ENCODE results near the gene VANGL1. TPM values are rescaled to one million over a fixed set of nuclear protein-coding genes. Genes with fewer than 3 reads are reported as not detected.

VANGL1 gene
- total RNA-seq, 1 experiment from 2014 or later: 22.7 TPM

DNA sequence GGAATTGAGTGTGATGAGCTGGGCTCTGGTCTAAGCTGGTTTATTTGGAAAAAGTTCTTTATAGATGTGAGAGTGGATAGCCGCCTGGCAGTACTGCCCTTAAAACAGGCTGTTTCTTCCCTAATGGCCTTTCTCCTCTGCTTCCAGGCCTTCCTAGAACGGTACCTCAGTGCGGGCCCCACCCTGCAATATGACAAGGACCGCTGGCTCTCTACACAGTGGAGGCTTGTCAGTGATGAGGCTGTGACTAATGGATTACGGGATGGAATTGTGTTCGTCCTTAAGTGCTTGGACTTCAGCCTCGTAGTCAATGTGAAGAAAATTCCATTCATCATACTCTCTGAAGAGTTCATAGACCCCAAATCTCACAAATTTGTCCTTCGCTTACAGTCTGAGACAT lies 49.2 kb downstream of the VANGL1 start:
- no peaks in the 10 kb centered on the region for H3K27me3 ChIP-seq (ENCODE audit: control insufficient read depth, insufficient read depth, low read length)
- no peak overlapping the region for H3K27ac ChIP-seq (ENCODE audit: low read length)
- POLR2A ChIA-PET: no interaction called here
- CTCF ChIA-PET: no interaction called here
- TF ChIP-seq, protein P1, sequence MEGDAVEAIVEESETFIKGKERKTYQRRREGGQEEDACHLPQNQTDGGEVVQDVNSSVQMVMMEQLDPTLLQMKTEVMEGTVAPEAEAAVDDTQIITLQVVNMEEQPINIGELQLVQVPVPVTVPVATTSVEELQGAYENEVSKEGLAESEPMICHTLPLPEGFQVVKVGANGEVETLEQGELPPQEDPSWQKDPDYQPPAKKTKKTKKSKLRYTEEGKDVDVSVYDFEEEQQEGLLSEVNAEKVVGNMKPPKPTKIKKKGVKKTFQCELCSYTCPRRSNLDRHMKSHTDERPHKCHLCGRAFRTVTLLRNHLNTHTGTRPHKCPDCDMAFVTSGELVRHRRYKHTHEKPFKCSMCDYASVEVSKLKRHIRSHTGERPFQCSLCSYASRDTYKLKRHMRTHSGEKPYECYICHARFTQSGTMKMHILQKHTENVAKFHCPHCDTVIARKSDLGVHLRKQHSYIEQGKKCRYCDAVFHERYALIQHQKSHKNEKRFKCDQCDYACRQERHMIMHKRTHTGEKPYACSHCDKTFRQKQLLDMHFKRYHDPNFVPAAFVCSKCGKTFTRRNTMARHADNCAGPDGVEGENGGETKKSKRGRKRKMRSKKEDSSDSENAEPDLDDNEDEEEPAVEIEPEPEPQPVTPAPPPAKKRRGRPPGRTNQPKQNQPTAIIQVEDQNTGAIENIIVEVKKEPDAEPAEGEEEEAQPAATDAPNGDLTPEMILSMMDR (IDR thresholded peaks at IDR 0.05): no peak
- TF ChIP-seq POLR2AphosphoS5 (IDR thresholded peaks at IDR 0.05; ENCODE audit: low read depth, low read length) (no peak), SIN3A (IDR thresholded peaks at IDR 0.05; ENCODE audit: borderline replicate concordance, insufficient read depth, low read depth, low read length) (no peak), TCF7L2 (IDR thresholded peaks at IDR 0.05; ENCODE audit: low read depth, low read length) (no peak)
- TF ChIP-seq, protein P2, sequence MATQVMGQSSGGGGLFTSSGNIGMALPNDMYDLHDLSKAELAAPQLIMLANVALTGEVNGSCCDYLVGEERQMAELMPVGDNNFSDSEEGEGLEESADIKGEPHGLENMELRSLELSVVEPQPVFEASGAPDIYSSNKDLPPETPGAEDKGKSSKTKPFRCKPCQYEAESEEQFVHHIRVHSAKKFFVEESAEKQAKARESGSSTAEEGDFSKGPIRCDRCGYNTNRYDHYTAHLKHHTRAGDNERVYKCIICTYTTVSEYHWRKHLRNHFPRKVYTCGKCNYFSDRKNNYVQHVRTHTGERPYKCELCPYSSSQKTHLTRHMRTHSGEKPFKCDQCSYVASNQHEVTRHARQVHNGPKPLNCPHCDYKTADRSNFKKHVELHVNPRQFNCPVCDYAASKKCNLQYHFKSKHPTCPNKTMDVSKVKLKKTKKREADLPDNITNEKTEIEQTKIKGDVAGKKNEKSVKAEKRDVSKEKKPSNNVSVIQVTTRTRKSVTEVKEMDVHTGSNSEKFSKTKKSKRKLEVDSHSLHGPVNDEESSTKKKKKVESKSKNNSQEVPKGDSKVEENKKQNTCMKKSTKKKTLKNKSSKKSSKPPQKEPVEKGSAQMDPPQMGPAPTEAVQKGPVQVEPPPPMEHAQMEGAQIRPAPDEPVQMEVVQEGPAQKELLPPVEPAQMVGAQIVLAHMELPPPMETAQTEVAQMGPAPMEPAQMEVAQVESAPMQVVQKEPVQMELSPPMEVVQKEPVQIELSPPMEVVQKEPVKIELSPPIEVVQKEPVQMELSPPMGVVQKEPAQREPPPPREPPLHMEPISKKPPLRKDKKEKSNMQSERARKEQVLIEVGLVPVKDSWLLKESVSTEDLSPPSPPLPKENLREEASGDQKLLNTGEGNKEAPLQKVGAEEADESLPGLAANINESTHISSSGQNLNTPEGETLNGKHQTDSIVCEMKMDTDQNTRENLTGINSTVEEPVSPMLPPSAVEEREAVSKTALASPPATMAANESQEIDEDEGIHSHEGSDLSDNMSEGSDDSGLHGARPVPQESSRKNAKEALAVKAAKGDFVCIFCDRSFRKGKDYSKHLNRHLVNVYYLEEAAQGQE (IDR thresholded peaks at IDR 0.05; ENCODE audit: insufficient read depth in 1 of 2, low read depth in 2 of 2, low read length in 1 of 2): no peak
- ATAC-seq (no peak), DNase-seq (ENCODE audit: low read depth, low spot score) (no peak)
- no TSS peak for BruUV-seq (replicated peaks)
- H3K4me1 ChIP-seq (ENCODE audit: control insufficient read depth, insufficient read depth, low read length): no peaks in the 10 kb centered on the region
- no peaks in the 10 kb centered on the region; the same call in 1 of the 2 replicates for H3K36me3 ChIP-seq (ENCODE audit: control insufficient read depth, insufficient read depth, low read length)
- intact Hi-C loops (cut with micrococcal nuclease; ENCODE audit: unreplicated experiment) (no loop called here), in situ Hi-C loops (cut with HindIII; ENCODE audit: low pct_unique_long_range_greater_than_20kb, low sequenced_read_pairs) (no loop called here)
- no peaks in the 10 kb centered on the region for H3K9me3 ChIP-seq (ENCODE audit: control insufficient read depth, insufficient read depth, low read depth, low read length)
- no peak overlapping the region for H3K4me3 ChIP-seq (ENCODE audit: low read depth in 2 of 2, low read length in 2 of 2)

DNA sequence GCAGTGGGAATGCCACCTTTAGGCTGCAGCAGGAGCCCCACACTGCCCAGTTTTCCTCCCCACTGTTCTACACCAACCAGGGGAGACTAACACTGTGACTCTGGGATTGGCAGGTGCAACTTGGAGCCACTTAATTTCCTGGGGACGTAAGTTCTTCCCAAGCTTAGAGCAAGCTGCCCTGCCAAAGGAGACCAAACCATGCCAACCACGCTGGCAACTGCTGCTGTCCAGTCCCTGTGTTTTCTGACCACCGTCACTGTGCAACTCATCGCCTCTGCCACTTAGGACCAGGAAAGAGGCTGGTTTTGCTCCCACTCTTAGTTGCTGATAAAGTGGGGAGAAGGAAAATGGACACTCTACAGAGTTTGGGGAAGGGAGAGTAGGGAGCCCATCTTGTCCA lies 50.5 kb downstream of the VANGL1 start:
- intact Hi-C loops (cut with micrococcal nuclease; ENCODE audit: unreplicated experiment) (no loop called here), in situ Hi-C loops (cut with HindIII; ENCODE audit: low pct_unique_long_range_greater_than_20kb, low sequenced_read_pairs) (no loop called here)
- DNase-seq (ENCODE audit: low read depth, low spot score) (no peak), ATAC-seq (no peak)
- no TSS peak for BruUV-seq (replicated peaks)
- Histone ChIP-seq H3K27me3 (ENCODE audit: control insufficient read depth, insufficient read depth, low read length) (no peaks in the 10 kb centered on the region), H3K9me3 (ENCODE audit: control insufficient read depth, insufficient read depth, low read depth, low read length) (no peaks in the 10 kb centered on the region), H3K4me3 (ENCODE audit: low read depth in 2 of 2, low read length in 2 of 2) (no peak overlapping the region), H3K27ac (ENCODE audit: low read length) (no peak overlapping the region), H3K36me3 (ENCODE audit: control insufficient read depth, insufficient read depth, low read length) (no peaks in the 10 kb centered on the region), H3K4me1 (ENCODE audit: control insufficient read depth, insufficient read depth, low read length) (no peaks in the 10 kb centered on the region)
- CTCF ChIA-PET: no interaction called here
- POLR2A ChIA-PET: no interaction called here
- TF ChIP-seq SIN3A (IDR thresholded peaks at IDR 0.05; ENCODE audit: borderline replicate concordance, insufficient read depth, low read depth, low read length) (no peak), TCF7L2 (IDR thresholded peaks at IDR 0.05; ENCODE audit: low read depth, low read length) (no peak), POLR2AphosphoS5 (IDR thresholded peaks at IDR 0.05; ENCODE audit: low read depth, low read length) (no peak)
- TF ChIP-seq, protein P2 (IDR thresholded peaks at IDR 0.05; ENCODE audit: insufficient read depth in 1 of 2, low read depth in 2 of 2, low read length in 1 of 2): no peak
- TF ChIP-seq, protein P1 (IDR thresholded peaks at IDR 0.05): no peak
